Neutrophil (primary cell): ENCODE measurements around the gene MRPS17.

Experiments
- H3K27ac ChIP-seq: fragments of 200-600 bp; sonication (generic); 2 replicates; pipeline ENCODE4 v1.5.1; 2016; ENCODE audit warnings: mild to moderate bottlenecking, moderate library complexity
- H3K27me3 ChIP-seq: fragments of 200-600 bp; sonication (generic); 2 replicates; pipeline ENCODE4 v1.6.0; 2016; ENCODE audit warnings: mild to moderate bottlenecking
- H3K36me3 ChIP-seq: fragments of 200-600 bp; sonication (generic); 2 replicates; pipeline ENCODE4 v1.5.1; 2017
- H3K4me1 ChIP-seq, 2 experiments: fragments of 200-600 bp in 1 of 2; sonication (generic) in 1 of 2; 1 replicate in 1 of 2; 2 replicates in 1 of 2; pipeline versions ENCODE4 v1.5.1 to v1.6.1; 2013 to 2016; ENCODE audit warnings: low read depth in 1 of 2, low read length in 1 of 2, mild to moderate bottlenecking in 1 of 2, moderate library complexity in 1 of 2; ENCODE audit not compliant: control insufficient read depth in 1 of 2, insufficient read depth in 1 of 2
- H3K4me3 ChIP-seq, 2 experiments: fragments of 200-600 bp in 1 of 2; sonication (generic) in 1 of 2; 1 replicate in 1 of 2; 2 replicates in 1 of 2; pipeline ENCODE4 v1.5.1; 2013 to 2016; ENCODE audit warnings: low read depth in 1 of 2, low read length in 1 of 2, mild to moderate bottlenecking in 1 of 2, moderate library complexity in 1 of 2
- H3K9me3 ChIP-seq: fragments of 200-600 bp; sonication (generic); 2 replicates; pipeline ENCODE4 v1.5.1; 2016
- TF ChIP-seq, protein P1 (sequence below): fragments of 200-600 bp; sonication (generic); IDR thresholded peaks from 2 replicates; pipeline ENCODE4 v1.5.1; 2016; ENCODE audit warnings: antibody characterized with exemption

MRPS17 gene

DNA sequence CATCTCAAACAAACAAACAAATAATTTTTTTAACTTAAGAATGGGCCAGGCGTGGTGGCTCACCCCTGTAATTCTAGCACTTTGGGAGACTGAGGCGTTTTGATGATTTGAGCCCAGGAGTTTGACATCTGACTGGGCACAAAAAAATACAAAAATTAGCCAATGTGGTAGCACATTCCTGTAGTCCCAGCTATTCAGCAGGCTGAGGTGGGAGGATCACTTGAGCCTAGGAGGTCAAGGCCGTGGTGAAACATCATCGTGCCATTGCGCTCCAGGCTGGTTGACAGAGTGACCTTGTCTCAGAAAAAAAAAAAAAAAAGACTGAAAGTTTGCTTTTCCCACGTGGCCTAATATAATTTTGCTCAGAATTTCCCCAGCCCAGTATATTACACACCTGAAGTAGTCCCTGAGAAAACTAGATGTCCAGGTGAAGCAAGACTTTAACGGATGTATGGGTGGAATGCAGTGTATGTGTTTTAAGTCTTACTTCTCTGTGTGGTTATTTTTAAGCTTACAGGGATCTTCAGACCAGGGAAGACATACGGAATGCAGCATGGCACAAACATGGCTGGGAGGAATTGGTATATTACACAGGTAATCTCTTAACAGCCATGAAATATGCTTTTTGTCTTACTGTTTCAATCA, 45.3 kb downstream of the MRPS17 start:
- TF ChIP-seq, protein P1, sequence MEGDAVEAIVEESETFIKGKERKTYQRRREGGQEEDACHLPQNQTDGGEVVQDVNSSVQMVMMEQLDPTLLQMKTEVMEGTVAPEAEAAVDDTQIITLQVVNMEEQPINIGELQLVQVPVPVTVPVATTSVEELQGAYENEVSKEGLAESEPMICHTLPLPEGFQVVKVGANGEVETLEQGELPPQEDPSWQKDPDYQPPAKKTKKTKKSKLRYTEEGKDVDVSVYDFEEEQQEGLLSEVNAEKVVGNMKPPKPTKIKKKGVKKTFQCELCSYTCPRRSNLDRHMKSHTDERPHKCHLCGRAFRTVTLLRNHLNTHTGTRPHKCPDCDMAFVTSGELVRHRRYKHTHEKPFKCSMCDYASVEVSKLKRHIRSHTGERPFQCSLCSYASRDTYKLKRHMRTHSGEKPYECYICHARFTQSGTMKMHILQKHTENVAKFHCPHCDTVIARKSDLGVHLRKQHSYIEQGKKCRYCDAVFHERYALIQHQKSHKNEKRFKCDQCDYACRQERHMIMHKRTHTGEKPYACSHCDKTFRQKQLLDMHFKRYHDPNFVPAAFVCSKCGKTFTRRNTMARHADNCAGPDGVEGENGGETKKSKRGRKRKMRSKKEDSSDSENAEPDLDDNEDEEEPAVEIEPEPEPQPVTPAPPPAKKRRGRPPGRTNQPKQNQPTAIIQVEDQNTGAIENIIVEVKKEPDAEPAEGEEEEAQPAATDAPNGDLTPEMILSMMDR: no peak
- Histone ChIP-seq H3K4me1 (no peaks in the 10 kb centered on the region), H3K9me3 (no peaks in the 10 kb centered on the region), H3K27me3 (no peaks in the 10 kb centered on the region), H3K36me3 (peaks cover 69% of the 10 kb centered on the region), H3K27ac (no peak overlapping the region), H3K4me3 (no peak overlapping the region)

DNA sequence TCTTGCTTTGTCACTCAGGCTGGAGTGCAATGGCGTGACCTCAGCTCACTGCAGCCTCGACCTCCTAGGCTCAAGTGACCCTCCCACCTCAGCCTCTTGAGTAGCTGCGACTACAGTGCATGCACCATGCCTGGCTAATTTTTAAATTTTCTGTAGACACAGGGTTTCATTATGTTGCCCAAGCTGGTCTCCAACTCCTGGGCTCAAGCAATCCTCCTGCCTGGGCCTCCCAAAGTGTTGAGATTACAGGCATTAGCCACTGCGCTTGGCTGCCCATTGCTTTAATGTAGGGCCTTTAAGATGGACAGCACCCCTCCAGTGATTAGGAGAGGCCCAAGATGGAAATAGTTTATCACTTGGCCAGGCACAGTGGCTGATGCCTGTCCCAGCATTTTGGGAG, 52.1 kb downstream of the MRPS17 start:
- Histone ChIP-seq H3K9me3 (no peaks in the 10 kb centered on the region), H3K4me3 (no peak overlapping the region), H3K36me3 (peaks cover 17% of the 10 kb centered on the region), H3K27ac (no peak overlapping the region), H3K4me1 (no peaks in the 10 kb centered on the region), H3K27me3 (no peaks in the 10 kb centered on the region)
- TF ChIP-seq, protein P1: no peak
